PFSK-1 (cell line): ENCODE measurements around the gene APP.

Experiments used
- POLR2AphosphoS5 ChIP-seq: IDR thresholded peaks from 2 replicates; pipeline ENCODE4 v1.6.1; 2012; ENCODE audit warnings: low read depth, mild to moderate bottlenecking, control low read depth, low read length, moderate library complexity
- TAF1 ChIP-seq: IDR thresholded peaks from 2 replicates; pipeline ENCODE4 v1.6.1; 2012; ENCODE audit warnings: low read length, control low read depth, borderline replicate concordance; ENCODE audit not compliant: insufficient read depth

GRCh38 chr21:26060335-26061115 lies 110.0 kb downstream of the APP start:
- TF ChIP-seq TAF1, result no peak
- TF ChIP-seq POLR2AphosphoS5, result no peak
